SK-N-SH (cell line): ENCODE results near the gene C12orf75. TPM values are rescaled to one million over a fixed set of nuclear protein-coding genes. Genes with fewer than 3 reads are reported as not detected.
"Not testable (repeated sequence)": the region's sequence is repeated elsewhere in the genome, so short reads cannot be mapped to it uniquely, and the experiment has no call there.

Source experiments
- CTCF ChIA-PET: fragments of 300-600, 350-600 bp; formaldehyde crosslinking; extraction: SDS; loops from one replicate; lab custom pipeline; 2021; lab: Yijun Ruan, JAX
- POLR2A ChIA-PET: fragments of 350-600 bp; sonication (Branson Sonifier 250); formaldehyde crosslinking; extraction: SDS; loops from one replicate; lab custom pipeline; 2020; ENCODE audit warnings: antibody characterized with exemption, inconsistent platforms; lab: Yijun Ruan, JAX
- DNase-seq: peaks from one replicate; pipeline ENCODE4 v3.0.0; 2012
- H2AFZ ChIP-seq: fragments of 200-600 bp; sonication (generic); 2 replicates; pipeline ENCODE4 v1.8.1; 2016; ENCODE audit warnings: antibody characterized with exemption, mild to moderate bottlenecking, low read depth
- H3F3A ChIP-seq: fragments of 200-600 bp; sonication (generic); replicated peaks from 2 replicates; pipeline ENCODE3; 2016; ENCODE audit warnings: antibody characterized with exemption, mild to moderate bottlenecking; ENCODE audit not compliant: insufficient read depth
- H3K27ac ChIP-seq, 2 experiments: fragments of 200-500 bp in 1 of 2; fragments of 200-600 bp in 1 of 2; sonication (Bioruptor generic) in 1 of 2; sonication (generic), shearing (Covaris generic) in 1 of 2; 2 replicates each; pipeline versions ENCODE4 v1.5.1 to v1.6.1; 2014 to 2016; ENCODE audit warnings: low read depth in 2 of 2, inconsistent platforms in 1 of 2, low read length in 1 of 2, mild to moderate bottlenecking in 1 of 2, mixed read lengths in 1 of 2
- H3K27me3 ChIP-seq: fragments of 200-600 bp; sonication (generic), shearing (Covaris generic); 2 replicates; pipeline ENCODE4 v1.6.1; 2016; ENCODE audit warnings: mixed run types; ENCODE audit not compliant: insufficient read depth
- H3K36me3 ChIP-seq, 2 experiments: fragments of 200-500 bp in 1 of 2; fragments of 200-600 bp in 1 of 2; sonication (Bioruptor generic) in 1 of 2; sonication (generic) in 1 of 2; replicated peaks in 1 of 2; 2 replicates each; pipeline versions ENCODE3 to v1.5.1; 2014 to 2016; ENCODE audit warnings: low read length in 1 of 2, mild to moderate bottlenecking in 1 of 2; ENCODE audit not compliant: insufficient read depth in 2 of 2, control insufficient read depth in 1 of 2
- H3K4me1 ChIP-seq, 2 experiments: fragments of 200-500 bp in 1 of 2; fragments of 200-600 bp in 1 of 2; sonication (Bioruptor generic) in 1 of 2; sonication (generic), shearing (Covaris generic) in 1 of 2; 2 replicates each; pipeline versions ENCODE4 v1.5.1 to v1.6.1; 2014 to 2016; ENCODE audit warnings: low read depth in 1 of 2, low read length in 1 of 2, mixed run types in 1 of 2; ENCODE audit not compliant: insufficient read depth in 2 of 2, control insufficient read depth in 1 of 2
- H3K4me2 ChIP-seq: fragments of 200-600 bp; sonication (generic), shearing (Covaris generic); 2 replicates; pipeline ENCODE4 v1.6.1; 2017; ENCODE audit warnings: mixed run types
- H3K4me3 ChIP-seq, 2 experiments: fragments of 200-500 bp in 1 of 2; fragments of 200-600 bp in 1 of 2; sonication (Bioruptor generic) in 1 of 2; sonication (generic), shearing (Covaris generic) in 1 of 2; 2 replicates each; pipeline versions ENCODE4 v1.5.1 to v1.8.1; 2014 to 2016; ENCODE audit warnings: low read depth in 2 of 2, inconsistent platforms in 1 of 2, low read length in 1 of 2, mild to moderate bottlenecking in 1 of 2, mixed read lengths in 1 of 2, moderate library complexity in 1 of 2
- H3K79me2 ChIP-seq: fragments of 200-600 bp; sonication (generic); 2 replicates; pipeline ENCODE4 v1.8.1; 2017; ENCODE audit warnings: mild to moderate bottlenecking; ENCODE audit not compliant: insufficient read depth
- H3K9ac ChIP-seq: fragments of 200-600 bp; sonication (generic); 2 replicates; pipeline ENCODE4 v1.6.1; 2017; ENCODE audit warnings: mixed run types
- H3K9me2 ChIP-seq: fragments of 200-600 bp; sonication (generic); 2 replicates; pipeline ENCODE4 v1.6.1; 2017; ENCODE audit warnings: mixed run types
- H3K9me3 ChIP-seq: fragments of 200-600 bp; sonication (generic); 2 replicates; pipeline ENCODE4 v1.6.1; 2017; ENCODE audit warnings: mixed run types, mild to moderate bottlenecking, moderate library complexity
- H4K20me1 ChIP-seq: fragments of 200-600 bp; sonication (generic); 2 replicates; pipeline ENCODE4 v1.6.1; 2017; ENCODE audit warnings: mild to moderate bottlenecking, mixed run types; ENCODE audit not compliant: insufficient read depth
- FOSL2 ChIP-seq: IDR thresholded peaks from 2 replicates; pipeline ENCODE4 v1.4.0; 2012; ENCODE audit warnings: low read depth, mild to moderate bottlenecking, moderate library complexity, borderline replicate concordance
- NFIC ChIP-seq: IDR thresholded peaks from 2 replicates; pipeline ENCODE4 v1.4.0; 2012; ENCODE audit warnings: borderline replicate concordance
- TCF12 ChIP-seq: IDR thresholded peaks from 2 replicates; pipeline ENCODE4 v1.4.0; 2012
- WGBS: methylation state at CpG from one replicate; pipeline ENCODE4 v1.1.6; 2017; ENCODE audit warnings: low lambda C conversion rate; 5-methylcytosine and 5-hydroxymethylcytosine counted together
- polyA plus RNA-seq, 3 experiments: library from polyadenylated mRNA; depleted of rRNA; stranded (reverse); fragments of >200 nt; gene quantifications; 2 replicates each; pipeline ENCODE4 v1.2.3, GENCODE V29; 2012
- TF ChIP-seq, protein P1 (sequence below): IDR thresholded peaks from 2 replicates; pipeline ENCODE4; 2012

Gene C12orf75
- polyA plus RNA-seq, 1 of the 3 experiments (the other 2 are of a cell fraction): 221 TPM

DNA sequence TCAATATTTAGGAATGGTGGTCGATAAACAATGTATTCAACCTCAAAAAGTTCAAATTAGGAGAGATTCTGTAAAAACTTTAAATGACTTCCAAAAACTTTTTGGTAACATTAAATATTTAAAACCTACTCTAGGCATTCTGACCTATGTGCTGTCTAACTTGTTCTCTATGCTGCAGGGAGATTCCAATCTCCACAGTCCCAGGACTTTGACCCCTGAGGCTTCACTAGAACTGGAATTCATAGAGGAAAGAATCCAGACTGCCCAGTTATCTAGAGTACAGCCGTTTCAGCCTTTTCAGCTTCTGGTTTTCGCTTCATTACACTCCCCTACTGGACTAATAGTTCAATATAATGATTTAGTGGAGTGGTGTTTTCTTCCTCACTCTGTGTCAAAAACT, 21.1 kb upstream of the C12orf75 start:
- H3K4me2 ChIP-seq, H3K4me1 ChIP-seq, DNase-seq, POLR2A ChIA-PET, H3K9me3 ChIP-seq, CTCF ChIA-PET, H3K27ac ChIP-seq, H3K9me2 ChIP-seq, H2AFZ ChIP-seq, H4K20me1 ChIP-seq, H3F3A ChIP-seq, H3K79me2 ChIP-seq, H3K36me3 ChIP-seq, H3K27me3 ChIP-seq, H3K4me3 ChIP-seq, H3K9ac ChIP-seq: not testable (repeated sequence)
- 71% methylated on average over 3 of the region's 3 CpGs for WGBS

DNA sequence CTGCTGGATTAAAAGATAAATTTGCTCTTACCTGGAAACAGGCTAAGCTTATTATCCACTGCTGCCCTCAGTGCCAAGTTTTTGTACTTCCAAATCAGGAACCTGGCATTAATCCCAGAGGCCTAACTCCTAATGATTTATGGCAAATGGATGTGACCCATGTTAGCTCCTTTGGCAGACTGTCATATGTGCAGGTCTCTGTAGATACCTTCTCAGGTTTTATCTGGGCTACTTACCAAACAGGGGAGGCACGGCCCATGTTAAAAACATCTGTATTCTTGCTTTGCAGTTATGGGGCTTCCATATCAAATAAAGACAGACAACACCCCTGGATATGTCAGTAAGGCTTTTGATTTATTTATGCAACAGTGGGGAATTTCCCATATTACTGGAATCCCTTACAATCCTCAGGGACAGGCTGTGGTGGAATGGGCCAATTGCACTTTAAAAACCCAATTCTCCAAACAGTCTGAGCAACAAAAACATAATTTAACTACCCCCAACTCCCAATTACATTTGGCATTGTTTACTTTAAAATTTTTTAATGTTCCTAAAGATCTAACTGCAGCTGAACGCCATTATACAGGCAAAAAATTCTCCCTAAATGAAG, 19.9 kb upstream of the C12orf75 start:
- POLR2A ChIA-PET, H3K4me3 ChIP-seq, H3K36me3 ChIP-seq, H3K9ac ChIP-seq, DNase-seq, H3K27ac ChIP-seq, CTCF ChIA-PET, H3K9me2 ChIP-seq, H3K27me3 ChIP-seq, H3K9me3 ChIP-seq, H2AFZ ChIP-seq: not testable (repeated sequence)
- WGBS: 81% methylated on average over 2 of the region's 2 CpGs
- Histone ChIP-seq H3K79me2 (peaks cover 13% of the 10 kb centered on the region; the same call in 1 of the 2 replicates), H3F3A (peaks cover 10% of the 10 kb centered on the region), H3K4me1 (peaks cover 0 to 16% of the 10 kb centered on the region in 2 experiments; a peak in 3 of 4 replicates)
- TF ChIP-seq NFIC (peak; percentile 42; the same call in 1 of the 2 replicates), TCF12 (peak; percentile 27)
- TF ChIP-seq, protein P1, sequence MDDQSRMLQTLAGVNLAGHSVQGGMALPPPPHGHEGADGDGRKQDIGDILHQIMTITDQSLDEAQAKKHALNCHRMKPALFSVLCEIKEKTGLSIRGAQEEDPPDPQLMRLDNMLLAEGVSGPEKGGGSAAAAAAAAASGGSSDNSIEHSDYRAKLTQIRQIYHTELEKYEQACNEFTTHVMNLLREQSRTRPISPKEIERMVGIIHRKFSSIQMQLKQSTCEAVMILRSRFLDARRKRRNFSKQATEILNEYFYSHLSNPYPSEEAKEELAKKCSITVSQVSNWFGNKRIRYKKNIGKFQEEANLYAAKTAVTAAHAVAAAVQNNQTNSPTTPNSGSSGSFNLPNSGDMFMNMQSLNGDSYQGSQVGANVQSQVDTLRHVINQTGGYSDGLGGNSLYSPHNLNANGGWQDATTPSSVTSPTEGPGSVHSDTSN: peak; percentile 70
- TF ChIP-seq, all 33 proteins: peak for 3; not testable (repeated sequence) for 30
- H4K20me1 ChIP-seq, H3K4me2 ChIP-seq: not testable (repeated sequence)

DNA sequence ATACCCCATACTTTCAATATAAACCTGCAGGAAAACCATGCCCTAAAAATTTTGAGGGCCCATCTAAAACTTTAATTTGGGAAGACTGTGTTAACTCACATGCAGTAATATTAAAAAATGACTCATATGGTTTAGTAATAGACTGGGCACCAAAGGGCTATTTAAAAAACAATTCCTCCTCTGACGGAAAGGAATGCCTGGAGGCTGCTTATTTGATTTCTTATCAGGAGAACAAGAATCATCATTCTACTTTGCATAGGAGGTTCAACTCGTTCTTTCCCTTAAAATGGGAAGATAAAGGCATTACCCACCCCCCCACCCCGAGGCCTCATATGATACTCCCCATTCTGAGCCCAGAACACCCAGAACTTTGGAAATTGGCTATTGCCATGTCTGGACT, 18.6 kb upstream of the C12orf75 start:
- Histone ChIP-seq H3K27ac (peak overlapping the region in 1 of 2 experiments; percentile 61; a peak in 2 of 4 replicates), H3K4me1 (peaks cover 0 to 28% of the 10 kb centered on the region in 2 experiments; a peak in 3 of 4 replicates), H3K79me2 (peaks cover 14% of the 10 kb centered on the region; the same call in 1 of the 2 replicates), H3F3A (peaks cover 22% of the 10 kb centered on the region), H2AFZ (peak overlapping the region; percentile 42; the same call in 1 of the 2 replicates)
- TF ChIP-seq, protein P1: peak; percentile 9; the same call in 1 of the 2 replicates
- TF ChIP-seq TCF12 (peak; percentile 20; the same call in 1 of the 2 replicates), FOSL2 (peak; percentile 23; the same call in 1 of the 2 replicates)
- POLR2A ChIA-PET, H3K9me2 ChIP-seq, H3K27me3 ChIP-seq, H3K36me3 ChIP-seq, H3K9ac ChIP-seq, DNase-seq, H3K4me2 ChIP-seq, H3K4me3 ChIP-seq, H3K9me3 ChIP-seq, H4K20me1 ChIP-seq: not testable (repeated sequence)
- WGBS: 21% methylated on average over 3 of the region's 3 CpGs
- CTCF ChIA-PET: interaction anchor here (1.5 kb wide), 1 partner anchor 24 kb away, joined by 4 read pairs; no protein-coding TSS in a partner anchor

DNA sequence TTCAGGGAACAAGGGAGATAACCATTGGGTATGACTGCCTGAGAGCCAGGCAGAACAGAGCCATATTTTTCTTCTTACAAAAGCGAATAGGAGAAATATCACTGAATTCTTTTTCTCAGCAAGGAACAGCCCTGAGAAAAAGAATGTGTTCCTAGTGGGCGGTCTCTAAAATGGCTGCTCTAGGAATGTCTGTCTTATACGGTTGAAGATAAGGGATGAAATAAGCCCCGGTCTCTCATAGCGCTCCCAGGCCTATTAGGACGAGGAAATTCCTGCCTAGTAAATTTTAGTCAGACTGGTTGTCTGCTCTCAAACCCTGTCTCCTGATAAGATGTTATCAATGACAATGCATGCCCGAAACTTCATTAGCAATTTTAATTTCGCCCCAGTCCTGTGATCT, 16.7 kb upstream of the C12orf75 start:
- Histone ChIP-seq H3F3A (peaks cover 34% of the 10 kb centered on the region), H3K79me2 (peaks cover 14% of the 10 kb centered on the region; the same call in 1 of the 2 replicates), H3K4me1 (peaks cover 5 to 31% of the 10 kb centered on the region in 2 experiments)
- H3K4me2 ChIP-seq, H3K9me2 ChIP-seq, H4K20me1 ChIP-seq, H2AFZ ChIP-seq, H3K9me3 ChIP-seq, H3K9ac ChIP-seq, H3K27me3 ChIP-seq, H3K27ac ChIP-seq, H3K4me3 ChIP-seq, DNase-seq, POLR2A ChIA-PET, H3K36me3 ChIP-seq, CTCF ChIA-PET: not testable (repeated sequence)
- 93% methylated on average over 8 of the region's 8 CpGs for WGBS
